Liver (tissue), 3 donors: ENCODE results near the gene GOSR2.

Source experiments
- ATF3 ChIP-seq: IDR thresholded peaks from 2 replicates; pipeline ENCODE4 v1.6.1; 2016; ENCODE audit warnings: antibody characterized with exemption
- CTCF ChIP-seq: fragments of 150-350 bp; IDR thresholded peaks from 2 replicates; pipeline ENCODE4 v1.5.1; 2017; ENCODE audit warnings: improper control_type of control experiment, low read depth, low read length; ENCODE audit not compliant: missing input control
- GABPA ChIP-seq, 2 donors: IDR thresholded peaks in 1 of 2; conservative IDR thresholded peaks in 1 of 2; 2 replicates each; pipeline ENCODE4 v1.6.1; 2016; ENCODE audit warnings: antibody characterized with exemption in 2 of 2, mild to moderate bottlenecking in 1 of 2, moderate library complexity in 1 of 2
- HNF4A ChIP-seq, 2 donors: conservative IDR thresholded peaks; 2 replicates each; pipeline ENCODE4 v1.6.1; 2016; ENCODE audit warnings: antibody characterized with exemption in 2 of 2, mild to moderate bottlenecking in 2 of 2
- RAD21 ChIP-seq, 2 donors: IDR thresholded peaks; 2 replicates each; pipeline ENCODE4 v1.6.1; 2016; ENCODE audit warnings: antibody characterized with exemption in 2 of 2, mild to moderate bottlenecking in 2 of 2
- RXRA ChIP-seq, 2 donors: IDR thresholded peaks; 2 replicates each; pipeline ENCODE4 v1.6.1; 2017 to 2018; ENCODE audit warnings: antibody characterized with exemption in 2 of 2, mild to moderate bottlenecking in 1 of 2
- TAF1 ChIP-seq: conservative IDR thresholded peaks from 2 replicates; pipeline ENCODE4 v1.6.1; 2016; ENCODE audit warnings: antibody characterized with exemption, mild to moderate bottlenecking
- YY1 ChIP-seq: IDR thresholded peaks from 2 replicates; pipeline ENCODE4 v1.6.1; 2016; ENCODE audit warnings: antibody characterized with exemption, mild to moderate bottlenecking
- TF ChIP-seq, protein P1 (sequence below): IDR thresholded peaks from 2 replicates; pipeline ENCODE4 v1.6.1; 2016; ENCODE audit warnings: antibody characterized with exemption, mild to moderate bottlenecking
- TF ChIP-seq, protein P2 (sequence below): IDR thresholded peaks from 2 replicates; pipeline ENCODE4 v1.6.1; 2016; ENCODE audit warnings: antibody characterized with exemption
- TF ChIP-seq, protein P3 (sequence below): IDR thresholded peaks from 2 replicates; pipeline ENCODE4 v1.6.1; 2016; ENCODE audit warnings: antibody characterized with exemption
- donor health status: healthy.
- donor health status: healthy.

GRCh38 chr17:46894476-46895151 is 28.3 kb upstream of the GOSR2 start:
- no peak for TF ChIP-seq YY1
- TF ChIP-seq, protein P1, sequence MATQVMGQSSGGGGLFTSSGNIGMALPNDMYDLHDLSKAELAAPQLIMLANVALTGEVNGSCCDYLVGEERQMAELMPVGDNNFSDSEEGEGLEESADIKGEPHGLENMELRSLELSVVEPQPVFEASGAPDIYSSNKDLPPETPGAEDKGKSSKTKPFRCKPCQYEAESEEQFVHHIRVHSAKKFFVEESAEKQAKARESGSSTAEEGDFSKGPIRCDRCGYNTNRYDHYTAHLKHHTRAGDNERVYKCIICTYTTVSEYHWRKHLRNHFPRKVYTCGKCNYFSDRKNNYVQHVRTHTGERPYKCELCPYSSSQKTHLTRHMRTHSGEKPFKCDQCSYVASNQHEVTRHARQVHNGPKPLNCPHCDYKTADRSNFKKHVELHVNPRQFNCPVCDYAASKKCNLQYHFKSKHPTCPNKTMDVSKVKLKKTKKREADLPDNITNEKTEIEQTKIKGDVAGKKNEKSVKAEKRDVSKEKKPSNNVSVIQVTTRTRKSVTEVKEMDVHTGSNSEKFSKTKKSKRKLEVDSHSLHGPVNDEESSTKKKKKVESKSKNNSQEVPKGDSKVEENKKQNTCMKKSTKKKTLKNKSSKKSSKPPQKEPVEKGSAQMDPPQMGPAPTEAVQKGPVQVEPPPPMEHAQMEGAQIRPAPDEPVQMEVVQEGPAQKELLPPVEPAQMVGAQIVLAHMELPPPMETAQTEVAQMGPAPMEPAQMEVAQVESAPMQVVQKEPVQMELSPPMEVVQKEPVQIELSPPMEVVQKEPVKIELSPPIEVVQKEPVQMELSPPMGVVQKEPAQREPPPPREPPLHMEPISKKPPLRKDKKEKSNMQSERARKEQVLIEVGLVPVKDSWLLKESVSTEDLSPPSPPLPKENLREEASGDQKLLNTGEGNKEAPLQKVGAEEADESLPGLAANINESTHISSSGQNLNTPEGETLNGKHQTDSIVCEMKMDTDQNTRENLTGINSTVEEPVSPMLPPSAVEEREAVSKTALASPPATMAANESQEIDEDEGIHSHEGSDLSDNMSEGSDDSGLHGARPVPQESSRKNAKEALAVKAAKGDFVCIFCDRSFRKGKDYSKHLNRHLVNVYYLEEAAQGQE = no peak
- TF ChIP-seq, protein P2, sequence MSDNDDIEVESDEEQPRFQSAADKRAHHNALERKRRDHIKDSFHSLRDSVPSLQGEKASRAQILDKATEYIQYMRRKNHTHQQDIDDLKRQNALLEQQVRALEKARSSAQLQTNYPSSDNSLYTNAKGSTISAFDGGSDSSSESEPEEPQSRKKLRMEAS = no peak
- TF ChIP-seq CTCF = no peak
- TF ChIP-seq HNF4A (conservative IDR thresholded peaks at IDR 0.05) = no peak
- TF ChIP-seq RXRA (IDR thresholded peaks at IDR 0.05) = no peak
- no peak for TF ChIP-seq RAD21 (IDR thresholded peaks at IDR 0.05)
- TF ChIP-seq, protein P3, sequence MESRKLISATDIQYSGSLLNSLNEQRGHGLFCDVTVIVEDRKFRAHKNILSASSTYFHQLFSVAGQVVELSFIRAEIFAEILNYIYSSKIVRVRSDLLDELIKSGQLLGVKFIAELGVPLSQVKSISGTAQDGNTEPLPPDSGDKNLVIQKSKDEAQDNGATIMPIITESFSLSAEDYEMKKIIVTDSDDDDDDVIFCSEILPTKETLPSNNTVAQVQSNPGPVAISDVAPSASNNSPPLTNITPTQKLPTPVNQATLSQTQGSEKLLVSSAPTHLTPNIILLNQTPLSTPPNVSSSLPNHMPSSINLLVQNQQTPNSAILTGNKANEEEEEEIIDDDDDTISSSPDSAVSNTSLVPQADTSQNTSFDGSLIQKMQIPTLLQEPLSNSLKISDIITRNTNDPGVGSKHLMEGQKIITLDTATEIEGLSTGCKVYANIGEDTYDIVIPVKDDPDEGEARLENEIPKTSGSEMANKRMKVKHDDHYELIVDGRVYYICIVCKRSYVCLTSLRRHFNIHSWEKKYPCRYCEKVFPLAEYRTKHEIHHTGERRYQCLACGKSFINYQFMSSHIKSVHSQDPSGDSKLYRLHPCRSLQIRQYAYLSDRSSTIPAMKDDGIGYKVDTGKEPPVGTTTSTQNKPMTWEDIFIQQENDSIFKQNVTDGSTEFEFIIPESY = no peak
- no peak for TF ChIP-seq TAF1
- TF ChIP-seq ATF3 = no peak
- no peak for TF ChIP-seq GABPA (IDR thresholded peaks at IDR 0.05 in 1 of 2, conservative IDR thresholded peaks at IDR 0.05 in 1 of 2)
